GM12878 (cell line): ENCODE measurements around the gene LONRF2.

Experiments
- BHLHE40 ChIP-seq, 2 experiments: fragments of 450-650 bp in 1 of 2; IDR thresholded peaks; 2 replicates each; pipeline ENCODE4 v1.6.1; 2011 to 2017; ENCODE audit warnings: low read depth in 2 of 2, borderline replicate concordance in 1 of 2, improper control_type of control experiment in 1 of 2, low read length in 1 of 2, mild to moderate bottlenecking in 1 of 2
- CBFB ChIP-seq: IDR thresholded peaks from 2 replicates; pipeline ENCODE4 v1.6.1; 2016; ENCODE audit warnings: antibody characterized with exemption, low read depth
- CBX5 ChIP-seq: sonication (generic); IDR thresholded peaks from 2 replicates; pipeline ENCODE4 v1.6.1; 2016; ENCODE audit warnings: low read depth, moderate library complexity, mild to moderate bottlenecking, inconsistent platforms
- EED ChIP-seq: sonication (generic); IDR thresholded peaks from 2 replicates; pipeline ENCODE4 v1.6.1; 2016; ENCODE audit warnings: antibody characterized with exemption, low read depth
- EZH2 ChIP-seq: IDR thresholded peaks from 2 replicates; pipeline ENCODE4 v1.6.1; 2012; ENCODE audit warnings: low read depth, mild to moderate bottlenecking, control low read depth, inconsistent platforms, low read length, borderline replicate concordance; ENCODE audit not compliant: control insufficient read depth
- MXI1 ChIP-seq: fragments of 150-350 bp; IDR thresholded peaks from 2 replicates; pipeline ENCODE4 v1.6.1; 2011; ENCODE audit warnings: low read depth, mild to moderate bottlenecking, inconsistent platforms, low read length, improper control_type of control experiment
- NR2C2 ChIP-seq: IDR thresholded peaks from 2 replicates; pipeline ENCODE4 v1.6.1; 2011; ENCODE audit warnings: borderline replicate concordance, low read depth; ENCODE audit not compliant: control insufficient read depth, insufficient read length
- POLR2A ChIP-seq: IDR thresholded peaks from 2 replicates; pipeline ENCODE4 v1.6.1; 2011; ENCODE audit warnings: low read depth, mild to moderate bottlenecking, low read length
- POLR2AphosphoS5 ChIP-seq: IDR thresholded peaks from 2 replicates; pipeline ENCODE4 v1.6.1; 2011; ENCODE audit warnings: mild to moderate bottlenecking, low read length, inconsistent platforms
- SIN3A ChIP-seq: IDR thresholded peaks from 2 replicates; pipeline ENCODE4 v1.6.1; 2012; ENCODE audit warnings: low read depth, low read length, improper control_type of control experiment
- TF ChIP-seq, protein P1 (sequence below), 3 experiments: IDR thresholded peaks in 2 of 3; conservative IDR thresholded peaks in 1 of 3; 2 replicates each; pipeline ENCODE4 v1.5.1; 2011; ENCODE audit warnings: low read depth in 3 of 3, low read length in 3 of 3, mild to moderate bottlenecking in 3 of 3, control low read depth in 2 of 3, moderate library complexity in 2 of 3, inconsistent platforms in 1 of 3, mixed read lengths in 1 of 3; ENCODE audit not compliant: control insufficient read depth in 2 of 3, insufficient read depth in 1 of 3; ENCODE audit errors: extremely low read depth in 1 of 3
- TF ChIP-seq, protein P2 (sequence below): fragments of 450-650 bp; IDR thresholded peaks from 2 replicates; pipeline ENCODE4 v1.6.1; 2017; ENCODE audit warnings: mild to moderate bottlenecking
- TF ChIP-seq, protein P3 (sequence below): IDR thresholded peaks from 2 replicates; pipeline ENCODE4 v1.6.1; 2012; ENCODE audit warnings: mild to moderate bottlenecking, low read depth, low read length
- TF ChIP-seq, protein P4 (sequence below): IDR thresholded peaks from 2 replicates; pipeline ENCODE4 v1.6.1; 2012; ENCODE audit warnings: improper control_type of control experiment, low read depth, low read length; ENCODE audit not compliant: insufficient replicate concordance

DNA sequence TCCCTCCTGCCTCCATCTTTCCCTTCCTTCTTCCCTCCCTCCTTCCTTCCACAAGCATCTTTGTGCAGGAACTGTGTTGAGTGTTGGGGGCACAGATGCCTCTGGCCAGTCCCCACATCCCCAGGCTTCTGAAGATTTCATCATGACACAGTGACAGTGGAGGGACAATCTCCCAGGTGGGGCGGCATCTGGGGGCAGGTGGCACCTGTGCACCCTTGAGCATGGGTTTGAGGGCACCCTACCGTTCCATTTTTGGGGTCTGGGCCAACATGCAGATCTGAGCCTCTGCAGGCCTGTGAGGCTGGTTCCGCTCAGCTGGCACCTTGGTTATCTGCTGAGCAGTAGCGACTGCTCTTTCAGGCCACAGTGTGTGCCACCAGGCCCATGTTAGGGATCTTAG lies 57.6 kb downstream of the LONRF2 start:
- TF ChIP-seq MXI1, result no peak
- TF ChIP-seq, protein P1, sequence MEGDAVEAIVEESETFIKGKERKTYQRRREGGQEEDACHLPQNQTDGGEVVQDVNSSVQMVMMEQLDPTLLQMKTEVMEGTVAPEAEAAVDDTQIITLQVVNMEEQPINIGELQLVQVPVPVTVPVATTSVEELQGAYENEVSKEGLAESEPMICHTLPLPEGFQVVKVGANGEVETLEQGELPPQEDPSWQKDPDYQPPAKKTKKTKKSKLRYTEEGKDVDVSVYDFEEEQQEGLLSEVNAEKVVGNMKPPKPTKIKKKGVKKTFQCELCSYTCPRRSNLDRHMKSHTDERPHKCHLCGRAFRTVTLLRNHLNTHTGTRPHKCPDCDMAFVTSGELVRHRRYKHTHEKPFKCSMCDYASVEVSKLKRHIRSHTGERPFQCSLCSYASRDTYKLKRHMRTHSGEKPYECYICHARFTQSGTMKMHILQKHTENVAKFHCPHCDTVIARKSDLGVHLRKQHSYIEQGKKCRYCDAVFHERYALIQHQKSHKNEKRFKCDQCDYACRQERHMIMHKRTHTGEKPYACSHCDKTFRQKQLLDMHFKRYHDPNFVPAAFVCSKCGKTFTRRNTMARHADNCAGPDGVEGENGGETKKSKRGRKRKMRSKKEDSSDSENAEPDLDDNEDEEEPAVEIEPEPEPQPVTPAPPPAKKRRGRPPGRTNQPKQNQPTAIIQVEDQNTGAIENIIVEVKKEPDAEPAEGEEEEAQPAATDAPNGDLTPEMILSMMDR (IDR thresholded peaks at IDR 0.05 in 2 of 3, conservative IDR thresholded peaks at IDR 0.05 in 1 of 3; ENCODE audit: control insufficient read depth in 2 of 3, extremely low read depth in 1 of 3, insufficient read depth in 1 of 3, low read depth in 3 of 3, low read length in 3 of 3), result no peak
- TF ChIP-seq, protein P2, sequence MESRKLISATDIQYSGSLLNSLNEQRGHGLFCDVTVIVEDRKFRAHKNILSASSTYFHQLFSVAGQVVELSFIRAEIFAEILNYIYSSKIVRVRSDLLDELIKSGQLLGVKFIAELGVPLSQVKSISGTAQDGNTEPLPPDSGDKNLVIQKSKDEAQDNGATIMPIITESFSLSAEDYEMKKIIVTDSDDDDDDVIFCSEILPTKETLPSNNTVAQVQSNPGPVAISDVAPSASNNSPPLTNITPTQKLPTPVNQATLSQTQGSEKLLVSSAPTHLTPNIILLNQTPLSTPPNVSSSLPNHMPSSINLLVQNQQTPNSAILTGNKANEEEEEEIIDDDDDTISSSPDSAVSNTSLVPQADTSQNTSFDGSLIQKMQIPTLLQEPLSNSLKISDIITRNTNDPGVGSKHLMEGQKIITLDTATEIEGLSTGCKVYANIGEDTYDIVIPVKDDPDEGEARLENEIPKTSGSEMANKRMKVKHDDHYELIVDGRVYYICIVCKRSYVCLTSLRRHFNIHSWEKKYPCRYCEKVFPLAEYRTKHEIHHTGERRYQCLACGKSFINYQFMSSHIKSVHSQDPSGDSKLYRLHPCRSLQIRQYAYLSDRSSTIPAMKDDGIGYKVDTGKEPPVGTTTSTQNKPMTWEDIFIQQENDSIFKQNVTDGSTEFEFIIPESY, result no peak
- TF ChIP-seq CBX5, result no peak
- no peak for TF ChIP-seq CBFB
- TF ChIP-seq POLR2AphosphoS5, result no peak
- no peak for TF ChIP-seq EED
- TF ChIP-seq, protein P3, sequence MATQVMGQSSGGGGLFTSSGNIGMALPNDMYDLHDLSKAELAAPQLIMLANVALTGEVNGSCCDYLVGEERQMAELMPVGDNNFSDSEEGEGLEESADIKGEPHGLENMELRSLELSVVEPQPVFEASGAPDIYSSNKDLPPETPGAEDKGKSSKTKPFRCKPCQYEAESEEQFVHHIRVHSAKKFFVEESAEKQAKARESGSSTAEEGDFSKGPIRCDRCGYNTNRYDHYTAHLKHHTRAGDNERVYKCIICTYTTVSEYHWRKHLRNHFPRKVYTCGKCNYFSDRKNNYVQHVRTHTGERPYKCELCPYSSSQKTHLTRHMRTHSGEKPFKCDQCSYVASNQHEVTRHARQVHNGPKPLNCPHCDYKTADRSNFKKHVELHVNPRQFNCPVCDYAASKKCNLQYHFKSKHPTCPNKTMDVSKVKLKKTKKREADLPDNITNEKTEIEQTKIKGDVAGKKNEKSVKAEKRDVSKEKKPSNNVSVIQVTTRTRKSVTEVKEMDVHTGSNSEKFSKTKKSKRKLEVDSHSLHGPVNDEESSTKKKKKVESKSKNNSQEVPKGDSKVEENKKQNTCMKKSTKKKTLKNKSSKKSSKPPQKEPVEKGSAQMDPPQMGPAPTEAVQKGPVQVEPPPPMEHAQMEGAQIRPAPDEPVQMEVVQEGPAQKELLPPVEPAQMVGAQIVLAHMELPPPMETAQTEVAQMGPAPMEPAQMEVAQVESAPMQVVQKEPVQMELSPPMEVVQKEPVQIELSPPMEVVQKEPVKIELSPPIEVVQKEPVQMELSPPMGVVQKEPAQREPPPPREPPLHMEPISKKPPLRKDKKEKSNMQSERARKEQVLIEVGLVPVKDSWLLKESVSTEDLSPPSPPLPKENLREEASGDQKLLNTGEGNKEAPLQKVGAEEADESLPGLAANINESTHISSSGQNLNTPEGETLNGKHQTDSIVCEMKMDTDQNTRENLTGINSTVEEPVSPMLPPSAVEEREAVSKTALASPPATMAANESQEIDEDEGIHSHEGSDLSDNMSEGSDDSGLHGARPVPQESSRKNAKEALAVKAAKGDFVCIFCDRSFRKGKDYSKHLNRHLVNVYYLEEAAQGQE, result no peak
- TF ChIP-seq NR2C2, result no peak
- TF ChIP-seq, protein P4, sequence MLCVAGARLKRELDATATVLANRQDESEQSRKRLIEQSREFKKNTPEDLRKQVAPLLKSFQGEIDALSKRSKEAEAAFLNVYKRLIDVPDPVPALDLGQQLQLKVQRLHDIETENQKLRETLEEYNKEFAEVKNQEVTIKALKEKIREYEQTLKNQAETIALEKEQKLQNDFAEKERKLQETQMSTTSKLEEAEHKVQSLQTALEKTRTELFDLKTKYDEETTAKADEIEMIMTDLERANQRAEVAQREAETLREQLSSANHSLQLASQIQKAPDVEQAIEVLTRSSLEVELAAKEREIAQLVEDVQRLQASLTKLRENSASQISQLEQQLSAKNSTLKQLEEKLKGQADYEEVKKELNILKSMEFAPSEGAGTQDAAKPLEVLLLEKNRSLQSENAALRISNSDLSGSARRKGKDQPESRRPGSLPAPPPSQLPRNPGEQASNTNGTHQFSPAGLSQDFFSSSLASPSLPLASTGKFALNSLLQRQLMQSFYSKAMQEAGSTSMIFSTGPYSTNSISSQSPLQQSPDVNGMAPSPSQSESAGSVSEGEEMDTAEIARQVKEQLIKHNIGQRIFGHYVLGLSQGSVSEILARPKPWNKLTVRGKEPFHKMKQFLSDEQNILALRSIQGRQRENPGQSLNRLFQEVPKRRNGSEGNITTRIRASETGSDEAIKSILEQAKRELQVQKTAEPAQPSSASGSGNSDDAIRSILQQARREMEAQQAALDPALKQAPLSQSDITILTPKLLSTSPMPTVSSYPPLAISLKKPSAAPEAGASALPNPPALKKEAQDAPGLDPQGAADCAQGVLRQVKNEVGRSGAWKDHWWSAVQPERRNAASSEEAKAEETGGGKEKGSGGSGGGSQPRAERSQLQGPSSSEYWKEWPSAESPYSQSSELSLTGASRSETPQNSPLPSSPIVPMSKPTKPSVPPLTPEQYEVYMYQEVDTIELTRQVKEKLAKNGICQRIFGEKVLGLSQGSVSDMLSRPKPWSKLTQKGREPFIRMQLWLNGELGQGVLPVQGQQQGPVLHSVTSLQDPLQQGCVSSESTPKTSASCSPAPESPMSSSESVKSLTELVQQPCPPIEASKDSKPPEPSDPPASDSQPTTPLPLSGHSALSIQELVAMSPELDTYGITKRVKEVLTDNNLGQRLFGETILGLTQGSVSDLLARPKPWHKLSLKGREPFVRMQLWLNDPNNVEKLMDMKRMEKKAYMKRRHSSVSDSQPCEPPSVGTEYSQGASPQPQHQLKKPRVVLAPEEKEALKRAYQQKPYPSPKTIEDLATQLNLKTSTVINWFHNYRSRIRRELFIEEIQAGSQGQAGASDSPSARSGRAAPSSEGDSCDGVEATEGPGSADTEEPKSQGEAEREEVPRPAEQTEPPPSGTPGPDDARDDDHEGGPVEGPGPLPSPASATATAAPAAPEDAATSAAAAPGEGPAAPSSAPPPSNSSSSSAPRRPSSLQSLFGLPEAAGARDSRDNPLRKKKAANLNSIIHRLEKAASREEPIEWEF, result no peak
- TF ChIP-seq EZH2, result no peak
- TF ChIP-seq BHLHE40 (IDR thresholded peaks at IDR 0.05; ENCODE audit: borderline replicate concordance in 1 of 2, low read depth in 2 of 2, low read length in 1 of 2), result no peak
- no peak for TF ChIP-seq POLR2A
- no peak for TF ChIP-seq SIN3A
